ENCODE measurements around the gene IL4I1.

The IL4I1 gene

DNA sequence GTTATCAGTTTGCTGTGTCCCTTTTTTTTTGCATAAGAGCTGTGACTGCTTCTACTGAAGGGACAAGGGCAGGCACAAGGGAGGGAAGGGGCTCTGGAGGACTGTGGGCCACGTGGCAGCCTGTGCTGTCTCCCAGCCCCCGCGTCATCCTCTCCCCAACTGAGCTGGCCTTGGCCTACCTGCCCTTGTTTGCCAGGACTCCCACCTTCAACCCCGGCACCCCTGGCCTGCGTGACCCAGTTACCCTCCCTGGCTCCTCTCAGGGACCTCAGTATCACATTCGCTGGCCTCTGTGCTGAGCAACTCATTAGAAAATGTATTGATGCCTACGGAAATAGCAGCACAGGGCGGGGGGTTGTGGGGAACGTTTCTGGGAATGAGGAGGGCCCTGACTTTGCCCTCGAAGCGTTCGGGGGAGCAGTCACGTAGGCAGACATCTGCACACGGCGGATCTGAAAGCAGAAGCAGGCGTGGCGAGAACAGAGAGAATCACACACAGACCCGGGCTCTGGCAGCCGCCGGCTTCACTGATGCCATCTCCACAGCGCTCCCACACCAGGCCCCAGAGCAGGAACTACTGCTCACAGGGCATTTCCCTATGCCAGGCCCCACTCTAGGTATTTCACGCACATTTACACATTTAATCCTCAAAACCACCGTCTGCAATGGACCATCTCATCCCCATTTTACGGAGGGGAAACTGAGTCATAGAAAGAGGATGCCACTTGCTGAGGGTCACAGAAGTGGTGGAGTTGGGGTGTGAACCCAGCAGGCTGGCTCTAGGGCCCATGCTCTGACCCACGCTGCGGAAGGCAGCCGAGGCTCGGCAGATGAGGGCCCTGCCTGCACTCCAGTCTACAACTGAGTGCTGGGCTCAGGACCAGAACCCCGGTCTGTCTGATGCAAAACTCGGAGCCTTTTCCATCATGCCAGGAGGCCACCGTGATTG is 26.6 kb upstream of the IL4I1 start:
- DNase-seq (ENCODE audit: low read depth), result no peak
- TF ChIP-seq, protein P1, sequence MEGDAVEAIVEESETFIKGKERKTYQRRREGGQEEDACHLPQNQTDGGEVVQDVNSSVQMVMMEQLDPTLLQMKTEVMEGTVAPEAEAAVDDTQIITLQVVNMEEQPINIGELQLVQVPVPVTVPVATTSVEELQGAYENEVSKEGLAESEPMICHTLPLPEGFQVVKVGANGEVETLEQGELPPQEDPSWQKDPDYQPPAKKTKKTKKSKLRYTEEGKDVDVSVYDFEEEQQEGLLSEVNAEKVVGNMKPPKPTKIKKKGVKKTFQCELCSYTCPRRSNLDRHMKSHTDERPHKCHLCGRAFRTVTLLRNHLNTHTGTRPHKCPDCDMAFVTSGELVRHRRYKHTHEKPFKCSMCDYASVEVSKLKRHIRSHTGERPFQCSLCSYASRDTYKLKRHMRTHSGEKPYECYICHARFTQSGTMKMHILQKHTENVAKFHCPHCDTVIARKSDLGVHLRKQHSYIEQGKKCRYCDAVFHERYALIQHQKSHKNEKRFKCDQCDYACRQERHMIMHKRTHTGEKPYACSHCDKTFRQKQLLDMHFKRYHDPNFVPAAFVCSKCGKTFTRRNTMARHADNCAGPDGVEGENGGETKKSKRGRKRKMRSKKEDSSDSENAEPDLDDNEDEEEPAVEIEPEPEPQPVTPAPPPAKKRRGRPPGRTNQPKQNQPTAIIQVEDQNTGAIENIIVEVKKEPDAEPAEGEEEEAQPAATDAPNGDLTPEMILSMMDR (conservative IDR thresholded peaks at IDR 0.05; ENCODE audit: low read length), result no peak
- H3K4me3 ChIP-seq (ENCODE audit: low read length), result no peak overlapping the region

DNA sequence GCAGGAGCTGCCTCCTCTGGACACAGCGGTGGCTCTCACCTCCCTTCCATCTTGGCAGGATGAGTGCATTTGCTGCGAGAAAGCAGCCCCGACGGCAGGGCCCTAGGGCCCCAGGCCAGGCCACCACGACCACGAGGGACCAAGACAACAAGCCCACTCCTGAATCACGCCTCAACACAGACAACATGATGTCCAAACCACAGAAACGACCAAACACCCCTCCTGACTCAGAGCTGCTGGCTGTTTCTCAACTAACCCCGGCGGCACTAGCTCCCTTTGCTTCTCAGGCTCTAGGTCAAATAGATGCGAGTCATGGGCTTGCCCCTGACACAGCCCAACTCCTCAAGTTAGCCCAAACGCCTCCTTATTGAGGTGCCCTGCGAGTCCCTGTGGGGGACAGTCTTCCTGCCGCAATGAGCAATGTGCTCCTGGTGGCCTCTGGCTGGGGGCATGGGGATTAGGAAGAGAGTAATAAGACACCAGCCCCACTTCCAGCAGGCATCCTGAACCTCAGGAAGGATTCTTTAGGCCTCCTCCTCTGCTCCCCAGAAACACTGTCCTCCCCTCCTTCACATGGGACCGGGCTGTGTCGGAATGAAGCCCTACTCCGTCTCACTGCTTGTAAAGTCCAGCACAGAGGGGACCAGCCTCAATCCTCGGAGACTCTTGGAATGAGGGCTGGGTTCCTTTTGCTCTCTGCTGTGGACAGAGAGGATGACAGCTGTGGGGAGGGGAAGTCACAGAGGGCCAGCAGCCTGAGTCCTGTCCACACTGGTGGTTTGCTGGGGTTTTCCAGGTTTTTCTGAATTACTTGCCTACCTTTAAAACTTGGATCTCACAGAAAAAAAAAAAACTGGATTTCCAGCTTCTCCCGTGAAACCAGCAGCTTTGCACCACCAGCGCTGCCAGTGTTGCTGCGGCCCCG is 25.4 kb upstream of the IL4I1 start:
- TF ChIP-seq, protein P1 (conservative IDR thresholded peaks at IDR 0.05; ENCODE audit: low read length), result no peak
- peak; percentile 81 for DNase-seq (ENCODE audit: low read depth)
- H3K4me3 ChIP-seq (ENCODE audit: low read length), result no peak overlapping the region

DNA sequence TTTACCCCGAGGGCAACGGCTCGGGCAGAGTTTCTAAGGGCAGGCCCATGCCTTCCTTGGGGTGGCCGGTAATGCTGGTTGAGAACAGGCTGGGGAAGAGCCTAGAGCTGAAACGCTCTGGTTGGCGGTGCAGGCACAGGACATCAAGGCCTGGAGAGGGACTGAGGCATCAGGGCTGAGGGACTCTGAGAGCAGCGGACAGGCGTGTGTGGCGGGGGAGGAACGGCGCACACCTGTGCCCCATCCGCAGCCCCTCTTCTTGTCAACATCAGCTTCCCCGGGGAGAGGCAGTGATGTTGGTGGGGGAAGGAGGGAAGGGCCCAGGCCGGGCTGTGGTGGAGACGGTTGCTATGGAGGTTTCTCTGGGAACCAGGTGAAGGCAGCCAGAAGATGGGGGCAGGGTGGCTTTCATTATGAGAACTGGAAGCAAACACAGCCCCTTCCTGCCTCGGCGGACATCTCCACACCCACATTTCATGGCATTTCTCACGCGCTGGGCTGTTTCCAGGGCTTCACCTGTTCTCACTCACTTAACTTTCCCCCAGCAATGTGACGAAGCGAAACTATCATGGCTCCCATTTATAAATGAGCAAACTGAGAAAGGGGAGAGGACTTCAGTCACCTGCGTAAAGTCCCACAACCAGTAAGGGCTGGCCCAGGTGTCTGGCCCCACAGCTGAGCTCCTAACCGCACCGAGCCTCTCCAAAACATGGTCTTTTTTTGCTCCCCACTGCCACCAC is 24.1 kb upstream of the IL4I1 start:
- H3K4me3 ChIP-seq (ENCODE audit: low read length), result no peak overlapping the region
- DNase-seq (ENCODE audit: low read depth), result no peak
- TF ChIP-seq, protein P1 (conservative IDR thresholded peaks at IDR 0.05; ENCODE audit: low read length), result no peak

DNA sequence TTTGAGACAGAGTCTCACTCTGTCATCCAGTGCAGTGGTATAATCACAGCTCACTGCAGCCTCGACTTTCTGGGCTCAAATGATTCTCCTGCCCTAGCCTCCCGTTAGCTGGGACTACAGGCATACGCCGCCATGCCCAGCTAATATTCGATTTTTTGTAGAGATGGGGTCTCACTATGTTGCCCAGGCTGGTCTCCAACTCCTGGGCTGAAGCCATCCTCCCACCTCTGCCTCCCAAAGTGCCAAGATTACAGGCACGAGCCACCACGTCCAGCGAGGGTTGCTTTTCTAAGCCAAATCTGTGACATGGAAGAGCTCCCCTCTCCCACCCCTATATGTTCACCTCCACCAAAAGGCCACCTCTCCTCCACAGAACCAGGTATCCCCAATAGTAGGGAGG is 21.4 kb upstream of the IL4I1 start:
- TF ChIP-seq, protein P1 (conservative IDR thresholded peaks at IDR 0.05; ENCODE audit: low read length), result no peak
- no peak overlapping the region for H3K4me3 ChIP-seq (ENCODE audit: low read length)

DNA sequence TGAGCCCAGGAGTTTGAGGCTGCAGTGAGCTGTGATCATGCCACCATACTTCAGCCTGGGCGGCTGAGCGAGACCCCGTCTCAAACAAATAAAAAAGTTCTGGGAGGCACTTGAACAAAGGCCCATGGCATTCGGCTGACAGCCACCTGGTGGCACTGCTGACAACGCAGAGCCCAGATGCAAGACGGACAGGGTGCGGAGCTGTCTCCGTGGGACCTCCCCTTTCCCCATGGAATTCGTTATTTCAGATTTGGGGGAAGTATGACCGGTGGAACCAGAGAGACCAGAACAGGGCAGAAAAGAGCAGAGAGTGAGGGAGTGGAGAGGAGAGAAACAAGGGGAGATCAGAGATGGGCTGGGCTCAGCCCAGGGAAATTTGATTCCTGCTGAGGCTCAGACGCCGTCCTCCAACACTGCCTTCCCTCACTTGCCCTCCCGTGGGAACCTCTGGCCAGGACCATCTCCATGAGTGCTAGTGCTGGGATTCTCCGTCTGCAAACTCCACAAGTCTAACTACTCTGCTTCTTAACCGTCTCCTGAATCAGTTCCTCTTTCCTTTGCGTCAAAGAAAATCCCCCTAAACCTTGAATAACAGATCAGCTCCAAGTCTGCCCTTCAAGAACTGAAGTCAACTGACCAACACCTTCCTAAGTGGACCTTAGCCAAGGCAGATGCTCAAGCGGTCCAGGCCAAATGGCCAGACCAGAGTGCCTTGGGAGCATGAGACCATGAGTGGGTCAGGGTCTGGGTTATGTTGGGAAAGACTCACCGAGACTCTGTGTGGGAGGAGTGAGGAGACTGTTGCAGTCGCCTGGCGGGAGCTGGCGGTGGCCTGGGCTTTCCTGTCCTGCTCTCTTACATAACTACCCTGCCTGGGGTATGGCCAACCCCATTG is 20.4 kb upstream of the IL4I1 start:
- DNase-seq (ENCODE audit: low read depth), result no peak
- TF ChIP-seq, protein P1 (conservative IDR thresholded peaks at IDR 0.05; ENCODE audit: low read length), result no peak
- H3K4me3 ChIP-seq (ENCODE audit: low read length), result no peak overlapping the region

More for the DNA sequence above, 21.4 kb upstream of the IL4I1 start:
- no peak for DNase-seq (ENCODE audit: low read depth)

DNA sequence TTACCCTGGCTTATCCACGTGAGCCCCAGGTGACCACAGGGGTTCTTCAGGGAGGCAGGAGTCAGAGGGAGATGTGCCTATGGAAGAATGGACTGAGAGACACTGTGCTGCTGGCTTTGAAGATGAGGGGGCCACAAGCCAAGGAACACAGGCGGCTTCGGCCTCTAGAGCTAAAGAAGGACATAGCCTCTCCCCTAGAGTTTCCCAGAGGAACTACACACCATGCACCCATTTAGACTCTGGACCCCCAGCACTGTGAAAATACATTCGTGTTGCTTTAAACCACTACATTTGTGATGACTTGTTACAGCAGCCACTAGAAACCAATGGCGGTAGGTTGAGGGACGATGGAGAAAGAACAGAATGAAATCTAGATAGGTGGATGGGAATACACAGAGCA is 18.6 kb upstream of the IL4I1 start:
- H3K4me3 ChIP-seq (ENCODE audit: low read length), result no peak overlapping the region
- DNase-seq (ENCODE audit: low read depth), result no peak
- TF ChIP-seq, protein P1 (conservative IDR thresholded peaks at IDR 0.05; ENCODE audit: low read length), result peak; percentile 3; the same call in 1 of the 2 replicates

Data from AG10803 (cell line).